NCI-H2227 treated with DMSO at 0.1 percent for 48 hours (cell line): ENCODE measurements around the gene IKBKE.
A peak's percentile ranks its signal among the peaks of the same experiment; 100 is the strongest.
"Not testable (repeated sequence)": the region's sequence is repeated elsewhere in the genome, so short reads cannot be mapped to it uniquely, and the experiment has no call there.

Source experiments
- DNase-seq: peaks from one replicate; lab custom pipeline; 2025; lab: John Stamatoyannopoulos, UW

The IKBKE gene

DNA sequence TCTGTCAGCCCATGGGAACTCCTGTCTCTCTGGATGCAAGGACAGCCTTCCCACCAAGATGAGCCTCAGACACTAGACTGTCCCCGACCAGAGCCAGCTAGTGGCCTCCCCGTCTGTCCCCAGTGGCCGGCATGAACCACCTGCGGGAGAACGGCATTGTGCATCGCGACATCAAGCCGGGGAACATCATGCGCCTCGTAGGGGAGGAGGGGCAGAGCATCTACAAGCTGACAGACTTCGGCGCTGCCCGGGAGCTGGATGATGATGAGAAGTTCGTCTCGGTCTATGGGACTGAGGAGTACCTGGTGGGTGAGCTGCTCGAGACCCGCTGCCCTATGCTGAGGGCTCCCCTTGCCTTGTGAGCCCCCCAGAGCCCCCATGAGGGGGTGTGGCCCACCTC is 5.8 kb downstream of the IKBKE start:
- no peak for DNase-seq

GRCh38 chr1:206476591-206476990 is 6.3 kb downstream of the IKBKE start:
- no peak for DNase-seq

DNA sequence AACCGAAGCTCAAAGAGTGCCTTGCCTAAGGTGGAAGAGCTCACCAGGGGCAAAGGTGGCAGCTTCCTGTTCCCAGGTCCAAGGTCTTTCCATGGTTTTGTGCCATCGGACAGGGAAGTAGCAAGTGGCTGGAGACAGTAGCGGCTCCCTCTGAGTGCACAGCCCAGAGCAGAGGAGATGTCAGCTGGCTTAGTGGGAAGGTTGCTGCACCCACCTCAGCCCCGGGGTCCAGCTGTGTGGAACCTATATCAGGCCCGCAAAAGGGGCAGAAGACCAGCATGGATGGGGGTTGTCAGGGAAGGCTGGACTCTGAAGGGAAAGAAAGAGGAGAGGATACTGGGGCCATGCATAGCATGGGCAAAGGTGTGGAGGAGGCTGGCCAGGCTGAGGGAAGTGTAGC is 6.8 kb downstream of the IKBKE start:
- DNase-seq = no peak

DNA sequence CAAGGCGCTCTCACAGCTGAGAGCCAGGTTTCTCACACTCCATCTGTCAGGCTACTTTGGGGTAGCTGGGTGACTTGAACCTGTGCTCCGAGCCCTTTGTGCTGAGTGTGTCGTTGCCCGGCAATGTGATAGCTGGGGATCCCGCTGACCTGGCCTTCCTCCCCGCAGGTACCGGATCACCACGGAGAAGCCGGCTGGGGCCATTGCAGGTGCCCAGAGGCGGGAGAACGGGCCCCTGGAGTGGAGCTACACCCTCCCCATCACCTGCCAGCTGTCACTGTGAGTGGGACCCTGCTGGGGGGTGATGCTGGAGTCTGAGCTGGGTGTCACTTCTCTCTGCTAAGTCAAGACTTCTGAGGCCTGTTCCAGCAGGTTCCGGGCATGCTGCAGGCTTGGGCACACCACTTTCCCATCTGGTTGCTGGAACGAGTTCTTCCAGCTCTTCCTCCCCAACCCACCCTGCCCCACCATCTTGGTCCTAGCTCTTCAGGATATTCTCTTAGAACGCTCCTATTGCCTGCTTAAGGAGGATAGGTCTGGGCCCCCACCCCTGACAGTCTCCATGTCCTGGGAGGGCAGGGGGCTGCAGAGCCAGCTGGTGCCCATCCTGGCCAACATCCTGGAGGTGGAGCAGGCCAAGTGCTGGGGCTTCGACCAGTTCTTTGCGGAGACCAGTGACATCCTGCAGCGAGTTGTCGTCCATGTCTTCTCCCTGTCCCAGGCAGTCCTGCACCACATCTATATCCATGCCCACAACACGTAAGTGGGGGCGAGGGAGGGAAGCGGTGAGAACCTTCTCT is 7.5 kb downstream of the IKBKE start:
- DNase-seq = no peak

DNA sequence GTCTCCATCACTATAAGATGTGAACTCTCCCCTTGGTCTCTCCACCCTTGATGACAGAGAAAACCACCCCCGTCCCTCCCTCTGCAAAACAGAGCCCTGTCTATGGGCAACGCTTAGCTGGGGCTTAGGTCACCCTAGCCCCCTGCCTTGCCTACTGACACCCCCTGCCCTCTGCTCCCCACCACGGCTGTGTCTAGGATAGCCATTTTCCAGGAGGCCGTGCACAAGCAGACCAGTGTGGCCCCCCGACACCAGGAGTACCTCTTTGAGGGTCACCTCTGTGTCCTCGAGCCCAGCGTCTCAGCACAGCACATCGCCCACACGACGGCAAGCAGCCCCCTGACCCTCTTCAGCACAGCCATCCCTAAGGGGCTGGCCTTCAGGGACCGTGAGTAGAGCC is 8.5 kb downstream of the IKBKE start:
- no peak for DNase-seq

GRCh38 chr1:206479183-206480125 is 9.2 kb downstream of the IKBKE start:
- peak; percentile 35 for DNase-seq

DNA sequence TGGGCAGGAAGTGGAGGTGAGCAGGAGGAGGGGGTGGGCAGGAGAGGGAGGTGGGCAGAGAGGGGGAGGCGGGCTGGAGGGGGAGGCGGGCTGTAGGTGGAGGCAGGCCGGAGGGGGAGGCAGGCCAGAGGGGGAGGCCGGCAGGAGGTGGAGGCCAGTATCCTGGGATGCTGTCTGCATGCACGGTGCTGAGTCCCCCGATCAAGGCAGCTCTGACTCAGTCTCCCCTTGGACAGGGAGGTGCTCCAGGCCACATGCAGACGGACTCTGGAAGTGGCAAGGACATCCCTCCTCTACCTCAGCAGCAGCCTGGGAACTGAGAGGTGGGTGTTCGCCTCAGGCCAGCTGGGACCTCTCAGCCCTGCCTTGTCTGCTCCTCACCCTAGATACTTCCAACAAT is 9.9 kb downstream of the IKBKE start:
- DNase-seq = no peak

DNA sequence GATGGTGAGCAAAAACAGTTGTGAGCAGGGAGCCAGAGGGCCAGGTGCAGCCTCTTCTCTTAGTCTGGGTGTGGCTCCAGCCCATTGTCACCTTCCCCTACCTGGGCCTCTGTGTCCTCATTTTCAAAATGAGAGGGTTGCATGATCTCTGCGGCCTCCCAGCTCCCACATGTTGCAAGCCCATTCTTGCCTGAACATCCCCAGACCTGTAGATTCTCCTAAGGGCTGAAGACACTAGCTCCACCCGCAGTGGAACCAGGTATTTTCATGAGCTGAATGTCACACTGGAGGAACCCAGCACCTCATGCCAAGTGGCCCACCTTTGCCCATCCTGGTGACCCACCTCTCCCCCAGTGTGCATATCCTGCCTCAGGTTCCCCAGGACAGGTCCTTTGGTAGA is 12.3 kb downstream of the IKBKE start:
- no peak for DNase-seq

GRCh38 chr1:206483864-206484263 is 13.6 kb downstream of the IKBKE start:
- DNase-seq = not testable (repeated sequence)

- no peak for DNase-seq
Measured at GRCh38 chr1:206484901-206485300, 14.6 kb downstream of the IKBKE start.

- no peak for DNase-seq
Measured at GRCh38 chr1:206486995-206487788, 16.9 kb downstream of the IKBKE start.

- DNase-seq = no peak
Measured at GRCh38 chr1:206487970-206488369, 17.7 kb downstream of the IKBKE start.

DNA sequence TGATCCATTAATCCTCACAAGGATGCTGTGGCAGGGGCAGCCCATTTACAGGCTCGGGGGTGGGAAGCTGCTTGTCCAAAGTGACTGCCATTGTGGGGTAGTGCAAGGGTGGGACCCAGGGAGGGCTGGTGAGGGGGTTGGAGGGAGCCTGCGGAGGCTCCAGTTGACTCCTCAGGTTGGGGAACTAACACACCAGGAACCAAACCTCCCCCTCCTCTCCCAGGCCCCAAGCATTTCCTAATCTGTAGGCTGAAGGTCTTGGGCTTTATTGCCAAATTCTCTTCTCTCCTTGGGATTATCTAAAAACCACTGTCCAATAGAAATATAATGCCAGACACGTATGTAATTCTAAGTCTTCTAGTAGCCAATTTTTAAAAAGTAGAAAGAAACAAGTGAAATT is 18.2 kb downstream of the IKBKE start:
- no peak for DNase-seq

GRCh38 chr1:206489980-206490770 is 19.9 kb downstream of the IKBKE start:
- DNase-seq = peak; percentile 48

DNA sequence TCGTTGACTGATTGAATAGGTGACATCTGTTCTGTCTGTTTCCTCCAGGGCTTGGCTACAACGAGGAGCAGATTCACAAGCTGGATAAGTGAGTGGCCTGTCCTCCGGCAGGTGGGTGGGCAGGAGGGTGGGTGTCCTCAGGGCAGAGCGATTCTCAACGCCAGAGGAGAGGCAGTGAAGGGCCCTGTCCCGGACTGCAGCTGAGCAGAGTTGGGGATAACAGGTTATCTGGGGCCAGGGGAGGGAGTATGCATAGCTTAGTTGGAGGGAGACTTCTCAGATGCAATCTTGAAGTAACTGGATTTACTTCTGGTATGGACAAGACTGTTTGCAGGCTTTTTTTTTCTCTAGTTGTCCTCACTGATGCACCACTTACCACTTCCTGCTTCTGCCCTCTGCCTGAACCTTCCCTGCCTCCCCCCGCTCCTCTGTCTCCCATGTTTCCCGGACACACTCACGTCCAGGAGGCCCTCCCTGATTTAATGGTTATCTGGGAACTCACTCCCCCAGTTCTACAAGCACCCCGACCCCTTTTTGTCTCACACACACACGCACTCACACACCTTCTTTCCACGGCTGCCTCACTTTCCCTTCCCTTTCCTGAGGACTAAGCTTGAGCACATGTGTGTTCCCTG is 20.6 kb downstream of the IKBKE start:
- DNase-seq = no peak

DNA sequence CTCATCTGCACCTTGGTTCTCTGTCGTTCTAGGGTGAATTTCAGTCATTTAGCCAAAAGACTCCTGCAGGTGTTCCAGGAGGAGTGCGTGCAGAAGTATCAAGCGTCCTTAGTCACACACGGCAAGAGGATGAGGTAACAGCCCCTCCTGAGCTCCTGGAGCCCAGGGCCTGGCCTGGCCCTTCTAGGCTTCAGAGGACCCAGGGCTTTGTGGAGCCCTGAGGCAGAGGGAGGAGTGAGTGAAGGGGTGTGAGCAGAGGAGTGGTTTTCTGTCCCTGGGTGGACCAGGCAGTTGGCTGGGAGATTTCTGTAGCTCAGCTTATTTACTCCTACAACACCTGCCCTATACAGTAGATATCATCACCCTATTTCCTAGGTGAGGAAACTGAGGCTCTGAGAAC is 21.3 kb downstream of the IKBKE start:
- DNase-seq = no peak

DNA sequence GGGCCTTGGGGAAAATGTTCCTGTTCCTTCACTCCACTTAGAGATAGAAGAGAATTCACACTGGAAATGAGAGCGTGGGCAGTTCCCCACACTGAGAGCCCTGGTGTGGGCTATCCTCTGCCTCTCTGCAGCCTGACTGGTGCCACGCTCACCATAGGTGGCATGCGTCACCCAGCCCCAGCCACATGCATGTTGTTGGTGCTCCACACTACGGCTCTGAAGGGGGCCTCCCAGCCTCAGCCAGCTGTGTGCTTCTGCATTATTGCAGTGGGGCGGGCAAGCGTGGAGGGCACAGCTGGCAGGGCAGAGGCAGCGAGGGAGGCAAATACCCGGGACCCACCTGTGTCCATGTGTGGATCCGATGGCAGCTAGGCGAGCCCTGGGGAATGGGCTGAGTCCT is 22.3 kb downstream of the IKBKE start:
- no peak for DNase-seq

DNA sequence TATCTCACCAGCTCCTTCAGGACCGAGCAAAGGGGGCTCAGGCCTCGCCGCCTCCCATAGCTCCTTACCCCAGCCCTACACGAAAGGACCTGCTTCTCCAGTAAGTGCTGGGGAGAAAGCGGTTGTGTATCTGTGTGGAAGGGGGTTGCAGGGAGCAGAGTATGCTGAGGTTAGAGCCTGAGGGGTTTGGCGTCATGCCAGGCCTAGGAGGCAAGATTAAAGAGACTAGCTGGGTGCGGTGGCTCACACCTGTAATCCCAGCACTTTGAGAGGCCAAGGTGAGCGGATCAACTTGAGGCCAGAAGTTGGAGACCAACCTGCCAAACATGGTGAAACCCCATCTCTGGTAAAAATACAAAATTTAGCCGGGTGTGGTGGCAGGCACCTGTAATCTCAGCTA is 23.0 kb downstream of the IKBKE start:
- DNase-seq = no peak

- no peak for DNase-seq
Measured at GRCh38 chr1:206495011-206495461, 24.8 kb downstream of the IKBKE start.

DNA sequence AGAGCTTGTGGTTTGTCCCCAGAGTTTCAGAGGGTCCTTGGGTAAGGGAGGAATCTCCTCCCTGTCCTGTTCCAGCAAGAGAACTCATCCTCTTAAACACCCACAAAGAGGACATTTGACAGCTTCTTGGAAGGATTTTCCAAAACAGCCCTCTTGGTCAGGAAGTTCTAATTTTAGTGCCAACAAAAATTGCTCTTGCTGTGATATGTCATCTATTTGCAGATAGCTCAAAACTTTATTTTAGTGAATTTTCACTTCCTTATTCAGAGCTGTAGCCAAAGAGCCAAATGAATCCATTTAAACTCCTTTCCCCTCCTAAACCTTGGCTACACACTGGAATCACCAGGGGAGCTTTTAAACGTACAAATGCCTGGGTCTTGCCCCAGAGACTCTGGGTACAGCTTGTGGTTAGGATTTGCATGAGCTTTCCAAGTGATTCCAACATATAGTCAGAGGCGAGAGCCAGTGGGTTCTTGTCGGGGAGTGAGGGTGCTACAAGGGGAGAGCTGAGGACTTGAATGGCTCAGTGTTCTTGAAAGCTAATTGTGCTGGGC is 25.3 kb downstream of the IKBKE start:
- DNase-seq = no peak
